Naive B cell (primary cell): Measurements from ENCODE around the gene NDST4. TPM values are rescaled to one million over a fixed set of nuclear protein-coding genes. Genes with fewer than 3 reads are reported as not detected.
"Not testable (repeated sequence)": the region's sequence is repeated elsewhere in the genome, so short reads cannot be mapped to it uniquely, and the experiment has no call there.

Experiments
- ATAC-seq, 2 donors: fragments of 150-1000 bp; cut with Tn5 transposase; 2 replicates each; pipeline ENCODE4 v1.10.0; 2021; ENCODE audit warnings: low read depth in 2 of 2, mild to moderate bottlenecking in 2 of 2, moderate library complexity in 2 of 2
- DNase-seq: peaks from one replicate; pipeline ENCODE4 v3.0.0; 2022
- H3K27ac Mint-ChIP-seq, 6 donors: one replicate each; pipeline ENCODE4 v1.8.0; 2020 to 2022; ENCODE audit warnings: mild to moderate bottlenecking in 6 of 6, mixed read lengths in 6 of 6, moderate library complexity in 5 of 6, inconsistent platforms in 2 of 6
- H3K27me3 Mint-ChIP-seq, 3 donors: one replicate each; pipeline ENCODE4 v1.8.0; 2021 to 2022; ENCODE audit warnings: mixed read lengths in 3 of 3, mild to moderate bottlenecking in 1 of 3
- H3K36me3 Mint-ChIP-seq, 2 donors: one replicate each; pipeline ENCODE4 v1.8.0; 2020 to 2022; ENCODE audit warnings: mixed read lengths in 2 of 2, inconsistent platforms in 1 of 2, mild to moderate bottlenecking in 1 of 2
- H3K4me1 Mint-ChIP-seq, 3 donors: one replicate each; pipeline ENCODE4 v1.8.0; 2020 to 2022; ENCODE audit warnings: mixed read lengths in 3 of 3, inconsistent platforms in 1 of 3, mild to moderate bottlenecking in 1 of 3, moderate library complexity in 1 of 3
- H3K4me3 Mint-ChIP-seq, 8 donors: one replicate each; pipeline ENCODE4 v1.8.0; 2020 to 2022; ENCODE audit warnings: mild to moderate bottlenecking in 8 of 8, mixed read lengths in 8 of 8, moderate library complexity in 8 of 8, inconsistent platforms in 2 of 8
- H3K9me3 Mint-ChIP-seq, 7 donors: one replicate each; pipeline ENCODE4 v1.8.0; 2020 to 2022; ENCODE audit warnings: mixed read lengths in 7 of 7, mild to moderate bottlenecking in 5 of 7, inconsistent platforms in 2 of 7, moderate library complexity in 1 of 7
- polyA plus RNA-seq, 6 donors: library from polyadenylated mRNA; unstranded; fragments of 300-500 nt; fragmentation: Illumina TruSeq; gene quantifications; one replicate each; pipeline ENCODE4 v1.2.3, GENCODE V29; 2021; ENCODE audit warnings: low read depth in 6 of 6

NDST4 gene
- polyA plus RNA-seq, 6 donors from 2014 or later, result not detected

DNA sequence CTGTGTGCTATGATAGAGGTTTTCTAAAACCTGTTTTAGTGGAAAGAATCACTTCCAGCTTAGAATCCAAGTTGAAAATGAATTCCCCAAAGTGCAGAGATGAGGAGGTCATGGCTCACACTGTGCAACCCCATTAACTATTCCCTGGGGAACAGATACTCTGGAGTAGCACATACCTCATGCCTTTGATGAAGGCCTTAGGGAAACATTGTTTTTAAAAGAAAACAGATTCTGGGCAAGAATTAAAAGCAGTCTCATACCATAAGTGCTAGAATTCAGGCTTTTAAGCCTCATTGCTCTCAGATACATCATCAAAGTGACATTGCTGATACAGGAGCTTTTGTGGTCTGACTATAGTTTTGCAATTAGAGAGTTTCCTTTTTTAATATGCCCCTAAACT, 115.1 kb downstream of the NDST4 start:
- H3K27me3 Mint-ChIP-seq, result no peaks in the 10 kb centered on the region
- no peak for ATAC-seq

DNA sequence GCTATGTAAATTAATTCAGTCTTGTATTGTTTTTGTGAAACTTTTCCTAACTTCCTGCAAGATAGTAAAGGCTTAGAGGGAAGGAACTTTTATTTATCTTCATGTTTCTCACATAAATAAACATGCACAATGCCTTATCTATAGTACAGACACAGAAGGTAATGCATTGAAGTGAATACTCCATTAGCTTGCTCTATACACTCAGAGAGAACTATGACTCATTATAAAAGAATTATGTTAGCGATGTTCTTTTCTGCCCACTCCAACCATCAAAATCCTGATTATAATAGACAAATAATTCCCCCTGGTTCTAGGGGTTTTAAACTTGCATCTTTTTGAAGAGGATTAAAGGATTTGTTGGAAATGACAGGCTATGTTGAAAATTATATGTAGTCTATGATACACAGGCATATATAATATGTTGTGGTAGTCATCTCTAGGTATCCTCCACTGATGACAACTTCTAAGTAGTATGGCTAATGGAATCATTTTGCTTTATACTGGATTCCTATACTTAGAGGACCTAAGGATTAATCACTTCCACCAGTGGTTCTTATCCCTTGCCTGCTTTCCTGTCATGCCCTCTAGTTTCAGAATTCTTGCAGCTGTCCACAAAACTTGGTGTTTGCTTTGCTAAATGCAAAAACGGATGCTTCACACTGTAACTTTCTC, 115.7 kb downstream of the NDST4 start:
- H3K9me3 Mint-ChIP-seq, result peaks cover 0 to 3% (median 0%) of the 10 kb centered on the region in 7 donors
- no peaks in the 10 kb centered on the region for H3K36me3 Mint-ChIP-seq
- ATAC-seq, result no peak

More for the DNA sequence above, 115.1 kb downstream of the NDST4 start:
- Mint-ChIP-seq H3K27ac (no peak overlapping the region), H3K9me3 (peaks cover 0 to 7% (median 0%) of the 10 kb centered on the region in 7 donors), H3K4me1 (no peaks in the 10 kb centered on the region), H3K36me3 (no peaks in the 10 kb centered on the region), H3K4me3 (no peak overlapping the region)
- no peak for DNase-seq

DNA sequence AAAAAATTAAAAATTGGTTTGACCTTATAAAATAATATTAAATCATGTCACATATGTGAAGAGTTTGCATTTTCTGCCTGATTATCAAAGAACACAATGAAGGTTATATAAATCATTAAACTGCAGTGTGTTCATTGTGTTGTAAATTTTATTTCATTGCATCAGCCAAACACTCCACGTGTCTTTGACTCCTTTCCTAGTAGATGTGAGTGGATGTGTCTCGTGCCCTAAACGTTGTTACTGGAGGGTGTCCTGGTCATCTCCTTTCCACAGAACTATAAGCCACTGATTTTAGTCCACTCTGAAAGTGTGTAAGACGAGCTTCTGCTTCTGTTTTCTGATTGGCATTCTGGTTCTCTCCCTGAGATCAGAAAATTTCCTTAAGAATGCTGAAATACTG, 127.3 kb downstream of the NDST4 start:
- Mint-ChIP-seq H3K27ac (no peak overlapping the region), H3K4me1 (no peaks in the 10 kb centered on the region), H3K36me3 (no peaks in the 10 kb centered on the region), H3K4me3 (no peak overlapping the region), H3K9me3 (peaks cover 0 to 4% (median 2%) of the 10 kb centered on the region in 7 donors), H3K27me3 (no peaks in the 10 kb centered on the region)
- ATAC-seq (no peak), DNase-seq (no peak)

More for the DNA sequence above, 115.7 kb downstream of the NDST4 start:
- Mint-ChIP-seq H3K4me3 (no peak overlapping the region), H3K4me1 (no peaks in the 10 kb centered on the region), H3K27me3 (no peaks in the 10 kb centered on the region), H3K27ac (no peak overlapping the region)
- no peak for DNase-seq

DNA sequence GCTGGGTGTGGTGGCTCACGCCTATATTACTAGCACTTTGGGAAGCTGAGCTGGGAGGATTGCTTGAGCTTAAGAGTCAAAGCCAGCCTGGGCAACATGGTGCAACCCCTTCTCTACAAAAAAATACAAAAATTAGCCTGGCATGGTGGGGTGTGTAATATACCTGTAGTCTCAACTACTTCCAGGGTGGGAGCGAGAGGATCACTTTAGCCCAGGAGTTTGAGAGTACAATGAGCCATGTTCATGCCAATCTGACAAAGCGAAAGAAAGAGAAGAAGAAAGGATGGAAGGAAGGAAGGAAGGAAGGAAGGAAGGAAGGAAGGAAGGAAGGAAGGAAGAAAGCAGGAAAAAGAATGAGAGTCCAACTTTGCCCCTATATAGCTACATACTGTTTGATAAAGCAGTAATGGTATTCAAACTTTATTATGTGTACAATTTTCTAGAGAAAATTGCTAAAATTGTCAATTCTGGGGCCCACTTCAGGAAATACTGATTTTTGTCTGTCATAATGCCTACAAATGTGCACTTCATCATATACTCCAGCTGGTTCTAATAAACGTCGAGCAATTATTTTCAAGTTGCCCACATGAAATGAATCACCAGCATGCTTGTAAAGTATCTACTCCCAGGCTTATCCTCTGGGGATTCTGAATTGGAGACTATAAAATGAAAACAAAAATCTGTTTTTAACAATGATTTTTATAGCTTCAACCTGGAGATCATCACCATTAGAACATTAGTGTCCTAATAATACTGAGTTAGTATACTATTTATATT, 132.3 kb downstream of the NDST4 start:
- H3K27me3 Mint-ChIP-seq, result no peaks in the 10 kb centered on the region
- no peak overlapping the region for H3K27ac Mint-ChIP-seq
- H3K9me3 Mint-ChIP-seq, result peaks cover 0 to 7% (median 2%) of the 10 kb centered on the region in 7 donors
- no peak overlapping the region for H3K4me3 Mint-ChIP-seq
- H3K4me1 Mint-ChIP-seq, result no peaks in the 10 kb centered on the region
- no peak for DNase-seq
- ATAC-seq, result no peak
- no peaks in the 10 kb centered on the region for H3K36me3 Mint-ChIP-seq

DNA sequence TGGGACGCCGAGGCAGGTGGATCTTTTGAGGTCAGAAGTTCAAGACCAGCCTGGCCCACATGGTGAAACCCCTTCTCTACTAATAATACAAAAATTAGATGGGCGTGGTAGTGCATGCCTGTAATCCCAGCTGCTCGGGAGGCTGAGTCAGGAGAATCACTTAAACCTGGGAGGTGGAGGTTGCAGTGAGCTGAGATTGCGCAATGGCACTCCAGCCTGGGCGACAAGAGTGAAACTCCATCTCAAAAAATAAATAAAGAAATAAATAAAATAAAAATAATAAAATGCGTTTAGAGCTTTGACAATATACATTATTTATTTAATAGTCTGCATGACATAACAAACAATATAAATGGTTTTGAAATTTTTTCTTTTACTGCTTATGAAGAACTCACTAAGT, 133.0 kb downstream of the NDST4 start:
- not testable (repeated sequence) for DNase-seq, H3K4me3 Mint-ChIP-seq, H3K27ac Mint-ChIP-seq, H3K9me3 Mint-ChIP-seq, H3K36me3 Mint-ChIP-seq, H3K4me1 Mint-ChIP-seq, ATAC-seq, H3K27me3 Mint-ChIP-seq

DNA sequence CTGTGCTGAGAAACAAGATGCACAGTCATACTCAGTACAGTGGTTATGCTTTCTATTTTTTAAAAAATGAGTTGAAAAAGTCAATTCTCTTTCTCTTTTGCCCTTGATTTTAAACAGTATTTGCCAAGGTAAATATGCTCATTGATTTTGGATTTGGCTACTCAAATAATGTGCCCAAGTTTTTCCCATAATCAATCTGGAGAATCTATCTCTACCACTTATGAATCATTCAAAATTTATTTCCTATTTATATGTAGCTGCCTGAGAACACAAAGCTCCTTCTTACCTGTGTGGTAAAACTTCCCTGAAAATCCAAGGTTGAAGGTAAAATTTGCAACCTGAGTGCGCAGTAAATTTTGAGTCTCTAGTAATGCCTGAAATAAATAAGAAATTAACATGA, 136.5 kb downstream of the NDST4 start:
- ATAC-seq, result no peak
- no peak overlapping the region for H3K27ac Mint-ChIP-seq
- no peaks in the 10 kb centered on the region for H3K27me3 Mint-ChIP-seq
- no peak for DNase-seq
- no peaks in the 10 kb centered on the region for H3K36me3 Mint-ChIP-seq
- H3K4me1 Mint-ChIP-seq, result no peaks in the 10 kb centered on the region
- no peak overlapping the region for H3K4me3 Mint-ChIP-seq
- H3K9me3 Mint-ChIP-seq, result peaks cover 0 to 5% (median 0%) of the 10 kb centered on the region in 7 donors

DNA sequence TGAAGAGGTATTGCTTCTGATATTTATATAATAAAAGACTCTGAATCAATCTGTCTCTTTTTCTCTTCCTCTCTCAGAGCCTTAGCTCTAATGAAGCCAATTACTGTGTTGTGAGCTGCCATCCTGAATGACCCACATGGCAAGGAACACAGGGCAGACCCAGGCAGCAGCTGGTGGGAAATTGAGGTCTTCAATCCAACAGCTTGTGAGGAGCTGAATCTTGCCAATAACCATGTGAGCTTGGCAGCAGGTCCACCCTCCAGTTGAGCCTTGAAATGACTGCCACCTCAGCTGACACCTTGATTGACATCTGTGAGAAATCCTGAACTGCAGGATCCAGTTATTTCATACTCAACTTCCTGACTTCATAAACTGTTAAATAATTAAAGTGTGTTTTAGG, 149.4 kb downstream of the NDST4 start:
- ATAC-seq, result no peak
- Mint-ChIP-seq H3K9me3 (peaks cover 0 to 9% (median 4%) of the 10 kb centered on the region in 7 donors), H3K27me3 (peaks cover 0 to 1% (median 0%) of the 10 kb centered on the region in 3 donors), H3K4me3 (no peak overlapping the region), H3K27ac (no peak overlapping the region), H3K36me3 (no peaks in the 10 kb centered on the region), H3K4me1 (no peaks in the 10 kb centered on the region)
- DNase-seq, result no peak

DNA sequence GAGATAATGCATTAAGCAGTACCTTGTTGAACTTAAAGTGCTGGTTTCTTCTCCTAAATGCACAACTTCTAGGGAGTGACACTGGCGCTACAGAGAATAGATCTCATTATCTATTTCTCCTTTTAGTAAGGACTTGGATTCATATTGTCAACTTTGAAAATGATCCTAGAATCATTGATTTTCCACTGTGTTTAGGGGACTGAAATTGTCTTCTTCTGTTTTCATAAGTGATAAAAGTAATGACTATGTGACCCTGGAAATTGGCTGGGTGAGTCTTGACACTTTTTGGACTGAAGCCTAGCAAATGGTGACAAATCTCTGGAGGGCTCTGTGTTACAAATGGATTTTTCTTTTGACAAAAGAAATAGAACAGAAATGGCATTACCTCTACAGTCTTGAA, 167.8 kb downstream of the NDST4 start:
- H3K9me3 Mint-ChIP-seq, result peaks cover 0 to 10% (median 0%) of the 10 kb centered on the region in 7 donors
- no peaks in the 10 kb centered on the region for H3K36me3 Mint-ChIP-seq
- H3K4me1 Mint-ChIP-seq, result no peaks in the 10 kb centered on the region
- H3K4me3 Mint-ChIP-seq, result no peak overlapping the region
- DNase-seq, result no peak
- ATAC-seq, result no peak
- no peaks in the 10 kb centered on the region for H3K27me3 Mint-ChIP-seq
- H3K27ac Mint-ChIP-seq, result no peak overlapping the region

DNA sequence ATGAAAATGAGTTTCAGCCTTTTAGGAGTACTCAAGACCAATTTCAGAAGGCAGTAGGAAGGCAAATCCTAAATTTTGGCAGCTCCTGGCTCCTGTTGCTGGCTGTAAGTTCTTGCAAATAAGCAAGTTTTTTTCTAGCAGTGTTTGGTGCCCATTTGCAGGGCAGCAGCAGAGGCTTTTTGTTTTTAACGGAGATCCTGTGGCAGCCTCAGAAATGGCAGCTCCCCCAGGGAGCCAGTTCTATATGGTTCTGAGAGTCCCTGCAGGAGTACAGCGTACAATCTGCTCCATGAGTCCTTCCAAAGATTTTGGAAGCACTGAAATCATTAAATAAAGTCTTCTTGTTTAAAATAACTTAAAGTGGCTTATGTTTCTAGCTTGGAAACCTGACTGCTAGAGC, 171.9 kb downstream of the NDST4 start:
- ATAC-seq (no peak), DNase-seq (no peak)
- Mint-ChIP-seq H3K36me3 (no peaks in the 10 kb centered on the region), H3K27me3 (no peaks in the 10 kb centered on the region), H3K4me3 (no peak overlapping the region), H3K4me1 (no peaks in the 10 kb centered on the region), H3K27ac (no peak overlapping the region), H3K9me3 (peaks cover 0 to 10% (median 0%) of the 10 kb centered on the region in 7 donors)

DNA sequence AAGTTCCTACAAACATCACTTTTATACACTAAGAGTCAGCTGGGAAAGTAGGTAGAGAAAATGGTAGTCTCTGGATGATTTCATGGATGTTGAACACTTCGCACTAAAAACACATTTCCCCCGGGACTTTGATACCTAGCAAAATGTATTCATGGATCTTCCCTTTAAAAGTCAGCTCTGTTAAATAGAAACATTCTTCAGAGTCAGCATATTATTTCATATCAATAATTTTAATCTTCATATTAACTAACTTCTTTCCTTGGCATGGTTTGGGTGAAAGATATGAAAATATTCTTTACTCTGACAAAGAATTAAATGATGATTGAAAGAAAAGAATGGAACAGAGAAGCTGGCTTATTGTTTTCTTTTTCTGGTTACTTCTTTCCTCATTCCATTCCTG, 185.5 kb downstream of the NDST4 start:
- Mint-ChIP-seq H3K36me3 (no peaks in the 10 kb centered on the region), H3K27ac (no peak overlapping the region), H3K9me3 (peaks cover 0 to 5% (median 1%) of the 10 kb centered on the region in 7 donors), H3K4me1 (no peaks in the 10 kb centered on the region), H3K27me3 (no peaks in the 10 kb centered on the region), H3K4me3 (no peak overlapping the region)
- no peak for ATAC-seq
- no peak for DNase-seq

DNA sequence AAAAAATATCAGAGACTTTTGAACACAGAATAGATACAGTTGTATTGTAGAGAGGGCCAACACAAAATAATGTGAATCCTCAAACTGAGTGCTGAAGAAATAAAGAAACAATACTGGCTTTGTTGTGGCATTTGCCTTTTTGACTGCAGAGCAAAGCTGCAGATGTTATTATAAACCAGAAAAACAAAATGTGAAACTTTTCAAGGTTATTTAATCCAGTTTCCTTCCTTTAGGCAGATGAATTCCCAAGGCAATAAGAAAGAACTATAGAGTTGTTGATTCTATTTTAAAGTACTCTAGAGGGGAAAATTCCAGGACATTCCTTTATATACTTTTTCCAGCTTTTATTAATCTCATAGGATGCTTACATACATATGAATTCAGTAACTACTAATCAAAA, 186.8 kb downstream of the NDST4 start:
- DNase-seq (no peak), ATAC-seq (no peak)
- Mint-ChIP-seq H3K4me1 (no peaks in the 10 kb centered on the region), H3K36me3 (no peaks in the 10 kb centered on the region), H3K9me3 (peaks cover 0 to 5% (median 0%) of the 10 kb centered on the region in 7 donors), H3K27ac (no peak overlapping the region), H3K4me3 (no peak overlapping the region), H3K27me3 (no peaks in the 10 kb centered on the region)

DNA sequence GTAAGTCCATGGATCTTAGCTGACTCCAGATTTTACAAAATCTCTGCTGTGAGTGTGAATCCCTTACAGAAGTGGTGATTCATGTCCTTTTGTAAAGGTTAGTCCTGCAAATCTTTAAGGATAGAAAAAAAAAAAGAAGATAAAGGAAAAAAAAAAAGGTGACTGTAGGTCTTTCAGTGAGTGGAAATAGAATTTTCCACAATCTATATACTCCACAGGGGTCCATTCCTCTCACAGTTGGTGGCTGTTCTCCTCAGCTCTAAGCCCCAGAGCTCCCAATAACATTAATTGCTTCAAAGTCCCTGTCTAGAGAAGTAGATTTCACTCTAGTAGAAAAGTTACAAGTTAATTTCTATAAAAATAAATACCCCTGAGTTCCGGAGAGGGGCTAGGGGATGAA, 189.1 kb downstream of the NDST4 start:
- H3K4me3 Mint-ChIP-seq, result no peak overlapping the region

DNA sequence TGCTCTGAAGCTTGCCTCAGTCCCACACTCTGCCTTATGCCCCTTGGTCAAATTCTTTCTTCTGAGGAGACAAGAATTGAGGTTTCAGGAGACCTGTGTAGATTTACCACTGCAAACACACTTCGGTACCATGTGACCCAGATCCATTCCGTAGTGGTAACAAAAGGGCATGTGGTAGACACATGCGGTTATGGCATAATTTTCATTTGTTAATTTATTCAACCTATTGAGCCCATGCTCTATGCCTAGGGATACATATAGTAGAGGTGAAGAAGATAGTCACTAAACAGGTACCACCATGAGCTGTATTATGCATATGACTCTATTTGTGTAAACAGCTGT, 190.9 kb downstream of the NDST4 start:
- H3K9me3 Mint-ChIP-seq, result no peaks in the 10 kb centered on the region
- DNase-seq (no peak), ATAC-seq (no peak)
- H3K36me3 Mint-ChIP-seq, result no peaks in the 10 kb centered on the region
- no peak overlapping the region for H3K27ac Mint-ChIP-seq
- no peaks in the 10 kb centered on the region for H3K4me1 Mint-ChIP-seq
- no peaks in the 10 kb centered on the region for H3K27me3 Mint-ChIP-seq
- H3K4me3 Mint-ChIP-seq, result no peak overlapping the region

More for the DNA sequence above, 189.1 kb downstream of the NDST4 start:
- ATAC-seq, result no peak
- no peaks in the 10 kb centered on the region for H3K4me1 Mint-ChIP-seq
- no peak for DNase-seq
- H3K27ac Mint-ChIP-seq, result no peak overlapping the region
- H3K27me3 Mint-ChIP-seq, result no peaks in the 10 kb centered on the region
- no peaks in the 10 kb centered on the region for H3K36me3 Mint-ChIP-seq
- H3K9me3 Mint-ChIP-seq, result peaks cover 0 to 5% (median 0%) of the 10 kb centered on the region in 7 donors
